Spleen (tissue), 11 donors: ENCODE measurements around the gene PTS. TPM values are rescaled to one million over a fixed set of nuclear protein-coding genes. Genes with fewer than 3 reads are reported as not detected.

Experiments
- DNase-seq: peaks from one replicate; pipeline ENCODE4 v3.0.0-alpha.2; 2020
- H3K27ac ChIP-seq, 8 donors: fragments of 200-600 bp; sonication (generic) in 7 of 8; 1 replicate in 4 of 8; 2 replicates in 4 of 8; pipeline versions ENCODE4 v1.5.0 to v1.8.0; 2016 to 2021; ENCODE audit warnings: inconsistent platforms in 4 of 8, mild to moderate bottlenecking in 4 of 8, moderate library complexity in 1 of 8
- H3K27me3 ChIP-seq, 7 donors: fragments of 200-600 bp; sonication (generic) in 6 of 7; replicated peaks in 1 of 7; 1 replicate in 4 of 7; 2 replicates in 3 of 7; pipeline versions ENCODE4 v1.5.0 to v1.8.0; 2016 to 2021; ENCODE audit warnings: inconsistent platforms in 3 of 7, mild to moderate bottlenecking in 1 of 7
- H3K36me3 ChIP-seq, 6 donors: fragments of 200-600 bp; sonication (generic) in 5 of 6; 1 replicate in 4 of 6; 2 replicates in 2 of 6; pipeline versions ENCODE4 v1.5.0 to v1.8.0; 2016 to 2021; ENCODE audit warnings: inconsistent platforms in 2 of 6
- H3K4me1 ChIP-seq, 6 donors: fragments of 200-600 bp; sonication (generic) in 5 of 6; 1 replicate in 3 of 6; 2 replicates in 3 of 6; pipeline versions ENCODE4 v1.5.0 to v1.8.0; 2016 to 2021; ENCODE audit warnings: inconsistent platforms in 3 of 6
- H3K4me3 ChIP-seq, 8 donors: fragments of 200-600 bp; sonication (generic) in 7 of 8; 1 replicate in 4 of 8; 2 replicates in 4 of 8; pipeline versions ENCODE4 v1.5.0 to v1.8.0; 2016 to 2021; ENCODE audit warnings: inconsistent platforms in 4 of 8, mild to moderate bottlenecking in 4 of 8, moderate library complexity in 2 of 8
- H3K9me3 ChIP-seq, 8 donors: fragments of 200-600 bp; sonication (generic) in 7 of 8; 1 replicate in 4 of 8; 2 replicates in 4 of 8; pipeline versions ENCODE4 v1.5.0 to v1.8.0; 2016 to 2021; ENCODE audit warnings: inconsistent platforms in 4 of 8
- CTCF ChIP-seq, 11 experiments: fragments of 200-600 bp in 7 of 11; fragments of 450-650 bp in 4 of 11; sonication (generic) in 4 of 11; IDR thresholded peaks in 8 of 11; conservative IDR thresholded peaks in 3 of 11; 1 replicate in 7 of 11; 2 replicates in 4 of 11; pipeline versions ENCODE4 v1.4.0 to v1.8.0; 2016 to 2021; ENCODE audit warnings: antibody characterized with exemption in 11 of 11, inconsistent platforms in 4 of 11, mild to moderate bottlenecking in 1 of 11
- POLR2A ChIP-seq, 3 donors: fragments of 450-650 bp; IDR thresholded peaks; one replicate each; pipeline ENCODE4 v1.5.1; 2017; ENCODE audit warnings: antibody characterized with exemption in 3 of 3, mild to moderate bottlenecking in 1 of 3
- POLR2AphosphoS5 ChIP-seq, 3 donors: sonication (generic); formaldehyde crosslinking; IDR thresholded peaks; one replicate each; pipeline ENCODE4 v1.5.1; 2017; ENCODE audit warnings: antibody characterized with exemption in 3 of 3
- WGBS, 5 donors: extraction: QIAGEN DNeasy Blood & Tissue Kit in 3 of 5; methylation state at CpG; one replicate each; pipeline versions ENCODE4 v1.1.5 to v1.1.7; 2013 to 2018; 5-methylcytosine and 5-hydroxymethylcytosine counted together
- intact Hi-C: fragments of 100-400 bp; cut with DNase I; formaldehyde crosslinking; loops from one replicate; pipeline ENCODE4 v1.15.0; 2023; ENCODE audit warnings: low total_unique reads
- polyA plus RNA-seq, 3 donors: library from polyadenylated mRNA; stranded (reverse); fragments of 200-250 nt; gene quantifications; one replicate each; pipeline ENCODE4 v1.2.1, GENCODE V29; 2013
- total RNA-seq, 7 donors: library from RNA; depleted of rRNA in 3 of 7; stranded (reverse); fragments of >200 nt in 3 of 7; fragmentation: NEBNext Ultra II Directional in 4 of 7; extraction: Animal tissue kit (Norgen Biotek cat#: 25700) in 4 of 7; gene quantifications; one replicate each; pipeline versions ENCODE4 v1.1.0 to v1.2.1, GENCODE V29; 2016 to 2021
- donor health status: healthy with polysubstance abuse.
- donor health status: DM: no; HTN: no; CAD: no; lungs with moderate emphysema.
- donor health status: DM: no; HTN: no; CAD: no.
- donor health status: Bipolar disorder and iron deficiency.
- donor health status: healthy.
- donor health status: DM: no; HTN: no; CAD: no.
- donor health status: DM: yes; HTN: yes; CAD: no.

The PTS gene
- total and polyA plus RNA-seq, 10 donors = 19.5 to 31.8 (median 23.1) TPM

DNA sequence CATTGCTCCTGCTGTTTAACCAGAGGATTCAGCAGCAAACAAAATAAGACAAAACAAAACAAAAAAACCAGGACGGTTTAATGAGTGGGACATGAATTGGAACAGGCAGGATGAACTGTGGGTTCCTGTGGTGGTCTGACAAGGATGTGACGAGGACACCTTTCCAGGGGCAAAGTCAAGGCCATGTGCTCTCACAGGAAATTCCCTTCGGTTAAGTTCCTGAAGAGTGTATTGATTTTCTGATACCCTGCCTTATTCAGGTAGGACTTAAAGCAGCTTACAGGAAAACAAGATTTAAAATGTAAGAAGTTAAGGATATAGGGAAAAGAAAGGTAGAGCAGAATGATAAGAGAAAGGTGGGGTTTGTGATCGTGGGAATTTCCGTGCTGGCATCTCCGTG lies 42.9 kb downstream of the PTS start:
- no peak for TF ChIP-seq POLR2AphosphoS5 (IDR thresholded peaks at IDR 0.05)
- no peak for TF ChIP-seq POLR2A (IDR thresholded peaks at IDR 0.05)
- no peak for TF ChIP-seq CTCF (IDR thresholded peaks at IDR 0.05 in 8 of 11, conservative IDR thresholded peaks at IDR 0.05 in 3 of 11)
- no peak overlapping the region for H3K4me3 ChIP-seq
- no peak for DNase-seq
- H3K36me3 ChIP-seq = no peaks in the 10 kb centered on the region
- H3K9me3 ChIP-seq = no peaks in the 10 kb centered on the region
- H3K4me1 ChIP-seq = peaks cover 0 to 8% (median 0%) of the 10 kb centered on the region in 6 donors
- no peaks in the 10 kb centered on the region for H3K27me3 ChIP-seq
- H3K27ac ChIP-seq = no peak overlapping the region
- intact Hi-C loops = no loop called here
- 58 to 72% (median 70%) methylated on average over 6 of the region's 6 CpGs for WGBS, 5 donors

DNA sequence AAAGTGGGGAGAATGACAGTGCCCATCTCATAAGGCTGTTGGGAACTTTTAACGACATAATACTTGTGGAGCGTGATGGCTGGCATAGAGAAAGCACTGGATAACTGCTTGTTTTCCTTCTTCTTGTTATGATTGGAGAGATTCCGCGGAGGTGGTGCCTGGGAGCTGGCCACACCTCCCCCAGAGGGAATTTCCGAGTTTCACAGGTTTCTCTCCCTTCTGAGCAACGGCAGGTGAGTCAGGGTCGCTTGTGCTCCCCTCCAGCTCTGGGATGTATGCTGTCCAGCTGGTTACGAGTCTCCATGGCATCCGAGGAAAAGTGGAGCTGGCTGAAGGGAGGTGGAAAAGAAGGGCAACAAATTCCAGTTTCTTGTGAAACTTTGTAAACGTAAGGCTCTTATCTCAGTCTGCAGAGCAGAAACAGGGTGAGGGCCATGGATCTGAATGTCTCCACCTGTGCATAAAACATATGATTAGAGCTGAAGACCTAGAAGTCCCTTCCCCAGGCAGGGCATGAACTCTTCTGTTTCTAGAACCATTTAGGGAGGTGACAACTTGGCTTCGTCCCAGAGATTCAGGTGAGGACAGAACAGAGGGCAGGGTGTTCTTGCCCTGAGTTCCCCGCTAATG lies 44.4 kb downstream of the PTS start:
- WGBS, 5 donors = 73 to 85% (median 81%) methylated on average over 12 of the region's 12 CpGs
- Histone ChIP-seq H3K4me1 (peaks cover 0 to 8% (median 0%) of the 10 kb centered on the region in 6 donors), H3K4me3 (no peak overlapping the region), H3K27me3 (no peaks in the 10 kb centered on the region), H3K9me3 (no peaks in the 10 kb centered on the region), H3K27ac (no peak overlapping the region), H3K36me3 (no peaks in the 10 kb centered on the region)
- TF ChIP-seq CTCF (IDR thresholded peaks at IDR 0.05 in 8 of 11, conservative IDR thresholded peaks at IDR 0.05 in 3 of 11) (no peak), POLR2A (IDR thresholded peaks at IDR 0.05) (no peak), POLR2AphosphoS5 (IDR thresholded peaks at IDR 0.05) (no peak)
- intact Hi-C loops = no loop called here
- no peak for DNase-seq

GRCh38 chr11:112271242-112271641 lies 45.0 kb downstream of the PTS start:
- Histone ChIP-seq H3K27me3 (no peaks in the 10 kb centered on the region), H3K9me3 (no peaks in the 10 kb centered on the region), H3K36me3 (no peaks in the 10 kb centered on the region), H3K4me3 (no peak overlapping the region), H3K4me1 (peaks cover 0 to 8% (median 0%) of the 10 kb centered on the region in 6 donors), H3K27ac (no peak overlapping the region)
- no peak for TF ChIP-seq POLR2AphosphoS5 (IDR thresholded peaks at IDR 0.05)
- TF ChIP-seq CTCF (IDR thresholded peaks at IDR 0.05 in 8 of 11, conservative IDR thresholded peaks at IDR 0.05 in 3 of 11) = no peak
- no peak for TF ChIP-seq POLR2A (IDR thresholded peaks at IDR 0.05)
- intact Hi-C loops = no loop called here
- no peak for DNase-seq
- 77 to 88% (median 83%) methylated on average over 4 of the region's 4 CpGs for WGBS, 5 donors

DNA sequence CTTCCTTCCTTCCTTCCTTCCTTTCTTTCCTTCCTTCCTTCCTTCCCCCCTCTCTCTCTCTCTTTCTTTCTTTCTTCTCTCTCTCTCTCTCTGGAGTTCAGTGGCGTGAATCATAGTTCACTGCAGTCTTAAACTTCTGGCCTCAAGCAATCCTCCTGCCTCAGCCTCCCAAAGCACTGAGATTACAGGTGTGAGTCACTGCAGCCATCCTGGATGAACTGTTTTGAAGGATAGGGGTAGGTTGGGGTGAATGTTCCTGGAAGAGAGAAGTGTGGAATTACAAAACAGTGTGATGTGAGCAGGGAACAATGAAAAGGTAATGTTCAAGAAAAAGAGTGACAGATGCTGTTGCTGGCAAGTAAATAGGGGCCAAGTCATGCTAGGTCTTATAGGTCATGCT lies 46.8 kb downstream of the PTS start:
- Histone ChIP-seq H3K27me3 (no peaks in the 10 kb centered on the region), H3K4me1 (peaks cover 0 to 8% (median 0%) of the 10 kb centered on the region in 6 donors), H3K9me3 (no peaks in the 10 kb centered on the region), H3K36me3 (no peaks in the 10 kb centered on the region), H3K4me3 (no peak overlapping the region), H3K27ac (no peak overlapping the region)
- intact Hi-C loops = no loop called here
- DNase-seq = no peak
- TF ChIP-seq POLR2AphosphoS5 (IDR thresholded peaks at IDR 0.05) (no peak), CTCF (IDR thresholded peaks at IDR 0.05 in 8 of 11, conservative IDR thresholded peaks at IDR 0.05 in 3 of 11) (no peak), POLR2A (IDR thresholded peaks at IDR 0.05) (no peak)
- 92 to 98% (median 95%) methylated on average over 1 of the region's 1 CpG for WGBS, 5 donors
